Lower lobe of right lung (tissue), 2 donors: ENCODE results near the gene ZBTB21. TPM values are rescaled to one million over a fixed set of nuclear protein-coding genes. Genes with fewer than 3 reads are reported as not detected.

ENCODE experiments used
- ATAC-seq, 2 donors: fragments of 200-7000 bp; cut with Tn5 transposase; one replicate each; pipeline ENCODE4 v1.9.1; 2020 to 2022; ENCODE audit warnings: mild to moderate bottlenecking in 2 of 2, moderate library complexity in 2 of 2
- DNase-seq: peaks from one replicate; pipeline ENCODE4 v3.0.0-alpha.2; 2020
- H3K27ac ChIP-seq: fragments of 200-600 bp; one replicate; pipeline ENCODE4 v1.8.0; 2022
- H3K27me3 ChIP-seq: fragments of 200-600 bp; one replicate; pipeline ENCODE4 v1.8.0; 2022; ENCODE audit warnings: low read depth
- H3K36me3 ChIP-seq: fragments of 200-600 bp; one replicate; pipeline ENCODE4 v1.8.0; 2022; ENCODE audit warnings: mild to moderate bottlenecking
- H3K4me1 ChIP-seq: fragments of 200-600 bp; one replicate; pipeline ENCODE4 v1.8.0; 2022
- H3K4me3 ChIP-seq: fragments of 200-600 bp; one replicate; pipeline ENCODE4 v1.8.0; 2022; ENCODE audit warnings: mild to moderate bottlenecking
- H3K9me3 ChIP-seq: fragments of 200-600 bp; one replicate; pipeline ENCODE4 v1.8.0; 2022
- CTCF ChIP-seq: fragments of 200-600 bp; IDR thresholded peaks from one replicate; pipeline ENCODE4 v1.8.0; 2022; ENCODE audit warnings: antibody characterized with exemption, mild to moderate bottlenecking
- intact Hi-C: fragments of 100-400 bp; cut with DNase I; formaldehyde crosslinking; loops from one replicate; pipeline ENCODE4 v1.11.0; 2022
- total RNA-seq: library from RNA; stranded (reverse); fragmentation: NEBNext Ultra II Directional; extraction: Animal tissue kit (Norgen Biotek cat#: 25700); gene quantifications from one replicate; pipeline ENCODE4 v1.2.1, GENCODE V29; 2021
- donor health status: DM: no; HTN: yes; CAD: no; lungs with severe emphysema.

ZBTB21 gene
- total RNA-seq, 1 donor from 2014 or later, result 15.6 TPM

DNA sequence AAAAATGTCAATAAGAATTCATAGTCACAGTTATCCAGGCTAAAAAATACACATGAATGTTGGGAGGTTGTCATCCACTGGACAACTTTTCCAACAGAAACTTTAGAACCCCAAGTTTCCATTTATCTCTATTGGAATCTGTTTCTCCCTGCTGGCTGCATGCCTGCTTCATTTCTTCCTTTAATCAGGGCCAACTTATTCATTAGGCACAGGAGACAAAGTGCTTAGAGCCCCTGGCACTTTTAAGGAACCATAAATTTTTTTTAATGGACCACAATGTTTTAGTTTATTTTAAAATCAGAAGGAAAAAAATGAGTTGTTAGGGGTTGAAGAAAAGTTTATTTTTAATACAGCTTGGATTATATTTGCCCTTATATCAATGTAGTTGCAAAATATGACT, 29.6 kb downstream of the ZBTB21 start:
- ATAC-seq (no peak), DNase-seq (no peak)
- H3K4me1 ChIP-seq, result no peaks in the 10 kb centered on the region
- no peak overlapping the region for H3K4me3 ChIP-seq
- peaks cover 4% of the 10 kb centered on the region for H3K9me3 ChIP-seq
- H3K27me3 ChIP-seq, result no peaks in the 10 kb centered on the region
- intact Hi-C loops, result no loop called here
- H3K36me3 ChIP-seq, result no peaks in the 10 kb centered on the region
- H3K27ac ChIP-seq, result no peak overlapping the region
- TF ChIP-seq CTCF, result no peak

GRCh38 chr21:41979751-41980369, 30.3 kb downstream of the ZBTB21 start:
- Histone ChIP-seq H3K4me1 (no peaks in the 10 kb centered on the region), H3K36me3 (no peaks in the 10 kb centered on the region), H3K27ac (no peak overlapping the region), H3K9me3 (peaks cover 4% of the 10 kb centered on the region), H3K27me3 (no peaks in the 10 kb centered on the region), H3K4me3 (no peak overlapping the region)
- DNase-seq (no peak), ATAC-seq (no peak)
- intact Hi-C loops, result no loop called here
- no peak for TF ChIP-seq CTCF

GRCh38 chr21:41979335-41979734, 30.8 kb downstream of the ZBTB21 start:
- Histone ChIP-seq H3K4me3 (no peak overlapping the region), H3K27me3 (no peaks in the 10 kb centered on the region), H3K4me1 (peaks cover 2% of the 10 kb centered on the region), H3K36me3 (no peaks in the 10 kb centered on the region), H3K9me3 (peaks cover 4% of the 10 kb centered on the region), H3K27ac (no peak overlapping the region)
- no peak for TF ChIP-seq CTCF
- intact Hi-C loops, result no loop called here
- DNase-seq (no peak), ATAC-seq (no peak)

DNA sequence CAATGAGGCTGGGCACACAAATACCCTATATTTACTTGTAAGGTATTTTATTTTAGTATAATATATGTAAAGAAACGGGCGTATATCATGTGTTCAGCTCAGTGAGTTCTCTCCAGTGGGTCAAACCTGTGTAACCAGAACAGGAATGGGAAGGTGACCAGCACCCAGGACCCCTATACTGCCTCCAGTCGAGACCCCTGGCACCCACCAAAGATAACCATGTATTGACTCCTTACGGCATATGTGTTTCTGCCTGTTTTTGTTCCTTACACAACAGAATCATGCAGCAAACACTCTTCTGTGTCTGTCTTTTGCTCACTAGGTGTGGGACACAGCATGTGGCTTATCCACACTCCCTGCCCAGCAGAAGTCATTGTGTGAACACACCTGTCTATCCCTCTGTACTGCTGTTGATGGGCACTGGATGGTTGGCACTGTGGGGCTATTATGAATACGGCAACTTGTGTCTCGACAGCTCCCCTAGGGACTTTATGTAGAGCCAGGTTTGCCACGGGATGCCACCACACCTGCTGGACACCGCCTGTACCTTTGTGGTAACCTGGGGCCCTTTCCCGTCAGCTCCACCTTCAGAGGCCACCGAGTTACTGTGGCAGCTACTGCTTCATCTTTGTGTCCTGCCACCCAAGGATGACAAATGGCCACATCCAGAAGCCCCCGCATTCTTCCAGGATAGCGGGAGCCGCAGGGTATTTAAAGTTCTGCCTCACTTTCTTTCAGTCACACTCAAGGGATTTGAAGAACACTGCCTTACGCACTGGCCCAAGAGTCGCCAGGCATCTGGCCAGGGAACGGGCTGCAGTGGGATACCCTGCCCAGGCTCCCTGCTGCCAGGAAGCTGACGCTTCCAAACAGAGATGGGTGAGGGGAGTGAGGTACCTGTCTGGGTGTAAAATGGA, 32.9 kb downstream of the ZBTB21 start:
- intact Hi-C loops, result no loop called here
- ATAC-seq (no peak), DNase-seq (no peak)
- H3K27me3 ChIP-seq, result no peaks in the 10 kb centered on the region
- TF ChIP-seq CTCF, result no peak
- H3K4me3 ChIP-seq, result no peak overlapping the region
- H3K4me1 ChIP-seq, result peaks cover 13% of the 10 kb centered on the region
- no peaks in the 10 kb centered on the region for H3K36me3 ChIP-seq
- peaks cover 4% of the 10 kb centered on the region for H3K9me3 ChIP-seq
- H3K27ac ChIP-seq, result no peak overlapping the region

DNA sequence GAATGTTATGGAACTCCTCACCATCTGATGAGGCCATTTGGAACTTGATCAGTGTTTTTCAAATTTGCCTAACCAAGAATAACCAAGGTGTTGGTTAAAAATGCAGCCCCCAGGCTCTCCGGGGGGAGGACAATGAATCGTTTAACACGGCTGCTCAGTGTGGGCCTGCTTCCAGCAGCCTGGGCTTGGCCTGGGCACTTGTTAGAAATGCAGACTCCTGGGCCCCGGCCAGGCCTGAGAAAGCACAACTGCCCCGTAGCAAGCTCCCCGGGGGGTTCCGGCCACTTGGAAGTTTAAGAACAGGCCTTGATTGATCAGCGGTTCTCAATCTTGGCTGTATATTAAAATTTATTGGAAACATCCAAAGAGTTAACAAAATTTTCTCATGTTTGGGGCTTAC, 33.5 kb downstream of the ZBTB21 start:
- TF ChIP-seq CTCF, result no peak
- ATAC-seq, result no peak
- Histone ChIP-seq H3K36me3 (no peaks in the 10 kb centered on the region), H3K4me1 (peaks cover 13% of the 10 kb centered on the region), H3K4me3 (no peak overlapping the region), H3K27me3 (no peaks in the 10 kb centered on the region), H3K9me3 (peaks cover 4% of the 10 kb centered on the region), H3K27ac (no peak overlapping the region)
- DNase-seq, result no peak
- intact Hi-C loops, result no loop called here
